ENCODE results near the gene ZNF283. TPM values are rescaled to one million over a fixed set of nuclear protein-coding genes. Genes with fewer than 3 reads are reported as not detected.
A peak's percentile ranks its signal among the peaks of the same experiment; 100 is the strongest.

ZNF283 gene
- total and polyA plus RNA-seq, 9 of the 15 experiments (the other 6 are each of a cell fraction or from before 2014, with no cell fraction given): 6.0 to 19.5 (median 9.8) TPM

DNA sequence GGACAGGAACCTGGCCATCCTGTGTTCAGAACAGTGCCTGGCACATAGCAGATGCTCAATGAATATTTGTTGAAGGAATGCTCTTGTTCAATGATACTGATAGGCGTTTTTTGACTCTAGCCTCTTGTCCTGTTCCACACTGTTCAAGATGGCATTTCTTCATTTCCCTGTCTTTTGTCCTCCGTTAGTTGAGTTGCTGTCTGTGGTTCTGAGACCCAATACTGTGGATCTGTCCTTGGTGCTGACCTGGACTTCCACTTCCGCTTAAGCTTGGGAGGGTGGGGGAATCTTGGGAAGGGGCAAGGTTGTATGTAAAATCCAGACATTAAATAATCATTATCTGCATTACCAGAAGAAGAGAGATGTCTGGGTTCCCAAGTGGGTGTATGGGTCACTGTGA lies 38.1 kb upstream of the ZNF283 start (continued):
- no peak for TF ChIP-seq KDM5B (IDR thresholded peaks at IDR 0.05; ENCODE audit: insufficient replicate concordance, low read depth, low read length)
- TF ChIP-seq, protein P1, sequence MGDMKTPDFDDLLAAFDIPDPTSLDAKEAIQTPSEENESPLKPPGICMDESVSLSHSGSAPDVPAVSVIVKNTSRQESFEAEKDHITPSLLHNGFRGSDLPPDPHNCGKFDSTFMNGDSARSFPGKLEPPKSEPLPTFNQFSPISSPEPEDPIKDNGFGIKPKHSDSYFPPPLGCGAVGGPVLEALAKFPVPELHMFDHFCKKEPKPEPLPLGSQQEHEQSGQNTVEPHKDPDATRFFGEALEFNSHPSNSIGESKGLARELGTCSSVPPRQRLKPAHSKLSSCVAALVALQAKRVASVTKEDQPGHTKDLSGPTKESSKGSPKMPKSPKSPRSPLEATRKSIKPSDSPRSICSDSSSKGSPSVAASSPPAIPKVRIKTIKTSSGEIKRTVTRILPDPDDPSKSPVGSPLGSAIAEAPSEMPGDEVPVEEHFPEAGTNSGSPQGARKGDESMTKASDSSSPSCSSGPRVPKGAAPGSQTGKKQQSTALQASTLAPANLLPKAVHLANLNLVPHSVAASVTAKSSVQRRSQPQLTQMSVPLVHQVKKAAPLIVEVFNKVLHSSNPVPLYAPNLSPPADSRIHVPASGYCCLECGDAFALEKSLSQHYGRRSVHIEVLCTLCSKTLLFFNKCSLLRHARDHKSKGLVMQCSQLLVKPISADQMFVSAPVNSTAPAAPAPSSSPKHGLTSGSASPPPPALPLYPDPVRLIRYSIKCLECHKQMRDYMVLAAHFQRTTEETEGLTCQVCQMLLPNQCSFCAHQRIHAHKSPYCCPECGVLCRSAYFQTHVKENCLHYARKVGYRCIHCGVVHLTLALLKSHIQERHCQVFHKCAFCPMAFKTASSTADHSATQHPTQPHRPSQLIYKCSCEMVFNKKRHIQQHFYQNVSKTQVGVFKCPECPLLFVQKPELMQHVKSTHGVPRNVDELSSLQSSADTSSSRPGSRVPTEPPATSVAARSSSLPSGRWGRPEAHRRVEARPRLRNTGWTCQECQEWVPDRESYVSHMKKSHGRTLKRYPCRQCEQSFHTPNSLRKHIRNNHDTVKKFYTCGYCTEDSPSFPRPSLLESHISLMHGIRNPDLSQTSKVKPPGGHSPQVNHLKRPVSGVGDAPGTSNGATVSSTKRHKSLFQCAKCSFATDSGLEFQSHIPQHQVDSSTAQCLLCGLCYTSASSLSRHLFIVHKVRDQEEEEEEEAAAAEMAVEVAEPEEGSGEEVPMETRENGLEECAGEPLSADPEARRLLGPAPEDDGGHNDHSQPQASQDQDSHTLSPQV (IDR thresholded peaks at IDR 0.05): no peak
- no peak; the same call in 1 of the 2 replicates for TF ChIP-seq TARDBP (IDR thresholded peaks at IDR 0.05)
- TF ChIP-seq ZNF696 (CRISPR knock-in tag; conservative IDR thresholded peaks at IDR 0.05): no peak
- TF ChIP-seq ETV1 (tag; conservative IDR thresholded peaks at IDR 0.05; ENCODE audit: low read depth): peak; percentile 82
- TF ChIP-seq, protein P2, sequence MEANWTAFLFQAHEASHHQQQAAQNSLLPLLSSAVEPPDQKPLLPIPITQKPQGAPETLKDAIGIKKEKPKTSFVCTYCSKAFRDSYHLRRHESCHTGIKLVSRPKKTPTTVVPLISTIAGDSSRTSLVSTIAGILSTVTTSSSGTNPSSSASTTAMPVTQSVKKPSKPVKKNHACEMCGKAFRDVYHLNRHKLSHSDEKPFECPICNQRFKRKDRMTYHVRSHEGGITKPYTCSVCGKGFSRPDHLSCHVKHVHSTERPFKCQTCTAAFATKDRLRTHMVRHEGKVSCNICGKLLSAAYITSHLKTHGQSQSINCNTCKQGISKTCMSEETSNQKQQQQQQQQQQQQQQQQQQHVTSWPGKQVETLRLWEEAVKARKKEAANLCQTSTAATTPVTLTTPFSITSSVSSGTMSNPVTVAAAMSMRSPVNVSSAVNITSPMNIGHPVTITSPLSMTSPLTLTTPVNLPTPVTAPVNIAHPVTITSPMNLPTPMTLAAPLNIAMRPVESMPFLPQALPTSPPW (CRISPR knock-in tag; IDR thresholded peaks at IDR 0.05): peak; percentile 67
- TF ChIP-seq, protein P3, sequence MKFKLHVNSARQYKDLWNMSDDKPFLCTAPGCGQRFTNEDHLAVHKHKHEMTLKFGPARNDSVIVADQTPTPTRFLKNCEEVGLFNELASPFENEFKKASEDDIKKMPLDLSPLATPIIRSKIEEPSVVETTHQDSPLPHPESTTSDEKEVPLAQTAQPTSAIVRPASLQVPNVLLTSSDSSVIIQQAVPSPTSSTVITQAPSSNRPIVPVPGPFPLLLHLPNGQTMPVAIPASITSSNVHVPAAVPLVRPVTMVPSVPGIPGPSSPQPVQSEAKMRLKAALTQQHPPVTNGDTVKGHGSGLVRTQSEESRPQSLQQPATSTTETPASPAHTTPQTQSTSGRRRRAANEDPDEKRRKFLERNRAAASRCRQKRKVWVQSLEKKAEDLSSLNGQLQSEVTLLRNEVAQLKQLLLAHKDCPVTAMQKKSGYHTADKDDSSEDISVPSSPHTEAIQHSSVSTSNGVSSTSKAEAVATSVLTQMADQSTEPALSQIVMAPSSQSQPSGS (CRISPR knock-in tag; IDR thresholded peaks at IDR 0.05): no peak
- TF ChIP-seq TBP (optimal IDR thresholded peaks at IDR 0.05; ENCODE audit: low read depth, low read length): no peak
- TF ChIP-seq, protein P4, sequence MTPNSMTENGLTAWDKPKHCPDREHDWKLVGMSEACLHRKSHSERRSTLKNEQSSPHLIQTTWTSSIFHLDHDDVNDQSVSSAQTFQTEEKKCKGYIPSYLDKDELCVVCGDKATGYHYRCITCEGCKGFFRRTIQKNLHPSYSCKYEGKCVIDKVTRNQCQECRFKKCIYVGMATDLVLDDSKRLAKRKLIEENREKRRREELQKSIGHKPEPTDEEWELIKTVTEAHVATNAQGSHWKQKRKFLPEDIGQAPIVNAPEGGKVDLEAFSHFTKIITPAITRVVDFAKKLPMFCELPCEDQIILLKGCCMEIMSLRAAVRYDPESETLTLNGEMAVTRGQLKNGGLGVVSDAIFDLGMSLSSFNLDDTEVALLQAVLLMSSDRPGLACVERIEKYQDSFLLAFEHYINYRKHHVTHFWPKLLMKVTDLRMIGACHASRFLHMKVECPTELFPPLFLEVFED (CRISPR knock-in tag; conservative IDR thresholded peaks at IDR 0.05): no peak
- TF ChIP-seq, protein P5, sequence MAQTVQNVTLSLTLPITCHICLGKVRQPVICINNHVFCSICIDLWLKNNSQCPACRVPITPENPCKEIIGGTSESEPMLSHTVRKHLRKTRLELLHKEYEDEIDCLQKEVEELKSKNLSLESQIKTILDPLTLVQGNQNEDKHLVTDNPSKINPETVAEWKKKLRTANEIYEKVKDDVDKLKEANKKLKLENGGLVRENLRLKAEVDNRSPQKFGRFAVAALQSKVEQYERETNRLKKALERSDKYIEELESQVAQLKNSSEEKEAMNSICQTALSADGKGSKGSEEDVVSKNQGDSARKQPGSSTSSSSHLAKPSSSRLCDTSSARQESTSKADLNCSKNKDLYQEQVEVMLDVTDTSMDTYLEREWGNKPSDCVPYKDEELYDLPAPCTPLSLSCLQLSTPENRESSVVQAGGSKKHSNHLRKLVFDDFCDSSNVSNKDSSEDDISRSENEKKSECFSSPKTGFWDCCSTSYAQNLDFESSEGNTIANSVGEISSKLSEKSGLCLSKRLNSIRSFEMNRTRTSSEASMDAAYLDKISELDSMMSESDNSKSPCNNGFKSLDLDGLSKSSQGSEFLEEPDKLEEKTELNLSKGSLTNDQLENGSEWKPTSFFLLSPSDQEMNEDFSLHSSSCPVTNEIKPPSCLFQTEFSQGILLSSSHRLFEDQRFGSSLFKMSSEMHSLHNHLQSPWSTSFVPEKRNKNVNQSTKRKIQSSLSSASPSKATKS (CRISPR knock-in tag; IDR thresholded peaks at IDR 0.05): no peak
- no peak for TF ChIP-seq RAD21 (CRISPR knock-in tag; conservative IDR thresholded peaks at IDR 0.05 in 1 of 2, IDR thresholded peaks at IDR 0.05 in 1 of 2)
- TF ChIP-seq WHSC1 (IDR thresholded peaks at IDR 0.05; ENCODE audit: low read length): no peak
- TF ChIP-seq, protein P6, sequence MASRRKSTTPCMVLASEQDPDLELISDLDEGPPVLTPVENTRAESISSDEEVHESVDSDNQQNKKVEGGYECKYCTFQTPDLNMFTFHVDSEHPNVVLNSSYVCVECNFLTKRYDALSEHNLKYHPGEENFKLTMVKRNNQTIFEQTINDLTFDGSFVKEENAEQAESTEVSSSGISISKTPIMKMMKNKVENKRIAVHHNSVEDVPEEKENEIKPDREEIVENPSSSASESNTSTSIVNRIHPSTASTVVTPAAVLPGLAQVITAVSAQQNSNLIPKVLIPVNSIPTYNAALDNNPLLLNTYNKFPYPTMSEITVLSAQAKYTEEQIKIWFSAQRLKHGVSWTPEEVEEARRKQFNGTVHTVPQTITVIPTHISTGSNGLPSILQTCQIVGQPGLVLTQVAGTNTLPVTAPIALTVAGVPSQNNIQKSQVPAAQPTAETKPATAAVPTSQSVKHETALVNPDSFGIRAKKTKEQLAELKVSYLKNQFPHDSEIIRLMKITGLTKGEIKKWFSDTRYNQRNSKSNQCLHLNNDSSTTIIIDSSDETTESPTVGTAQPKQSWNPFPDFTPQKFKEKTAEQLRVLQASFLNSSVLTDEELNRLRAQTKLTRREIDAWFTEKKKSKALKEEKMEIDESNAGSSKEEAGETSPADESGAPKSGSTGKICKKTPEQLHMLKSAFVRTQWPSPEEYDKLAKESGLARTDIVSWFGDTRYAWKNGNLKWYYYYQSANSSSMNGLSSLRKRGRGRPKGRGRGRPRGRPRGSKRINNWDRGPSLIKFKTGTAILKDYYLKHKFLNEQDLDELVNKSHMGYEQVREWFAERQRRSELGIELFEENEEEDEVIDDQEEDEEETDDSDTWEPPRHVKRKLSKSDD (conservative IDR thresholded peaks at IDR 0.05; ENCODE audit: low read length): no peak
- TF ChIP-seq BMI1 (IDR thresholded peaks at IDR 0.05; ENCODE audit: low read length): no peak

Measured in K562 (cell line).